ENCODE measurements around the gene PRDM9.
A peak's percentile ranks its signal among the peaks of the same experiment; 100 is the strongest.
"Not testable (repeated sequence)": the region's sequence is repeated elsewhere in the genome, so short reads cannot be mapped to it uniquely, and the experiment has no call there.

The PRDM9 gene

GRCh38 chr5:23494558-23494957 is 12.9 kb upstream of the PRDM9 start:
- Histone ChIP-seq H3K27ac (ENCODE audit: poor library complexity, severe bottlenecking) (no peak overlapping the region), H3K36me3 (ENCODE audit: low read depth) (no peaks in the 10 kb centered on the region), H3K4me1 (ENCODE audit: insufficient read depth, poor library complexity, severe bottlenecking) (no peaks in the 10 kb centered on the region), H3K9me3 (ENCODE audit: severe bottlenecking) (no peaks in the 10 kb centered on the region), H3K27me3 (ENCODE audit: insufficient read depth, poor library complexity, severe bottlenecking) (no peaks in the 10 kb centered on the region), H3K4me3 (ENCODE audit: severe bottlenecking) (no peak overlapping the region)
- no peak for TF ChIP-seq CTCF (IDR thresholded peaks at IDR 0.05; ENCODE audit: poor library complexity, severe bottlenecking)
- no peak for ATAC-seq (ENCODE audit: low read depth)
- DNase-seq (ENCODE audit: low spot score): no peak

- Histone ChIP-seq H3K4me1 (ENCODE audit: insufficient read depth, poor library complexity, severe bottlenecking) (no peaks in the 10 kb centered on the region), H3K27me3 (ENCODE audit: insufficient read depth, poor library complexity, severe bottlenecking) (no peaks in the 10 kb centered on the region), H3K4me3 (ENCODE audit: severe bottlenecking) (no peak overlapping the region), H3K36me3 (ENCODE audit: low read depth) (no peaks in the 10 kb centered on the region), H3K9me3 (ENCODE audit: severe bottlenecking) (no peaks in the 10 kb centered on the region), H3K27ac (ENCODE audit: poor library complexity, severe bottlenecking) (no peak overlapping the region)
- no peak for ATAC-seq (ENCODE audit: low read depth)
- no peak for TF ChIP-seq CTCF (IDR thresholded peaks at IDR 0.05; ENCODE audit: poor library complexity, severe bottlenecking)
- no peak for DNase-seq (ENCODE audit: low spot score)
Observed at GRCh38 chr5:23496576-23496975, 10.8 kb upstream of the PRDM9 start.

- peak; percentile 54 for TF ChIP-seq CTCF (IDR thresholded peaks at IDR 0.05; ENCODE audit: poor library complexity, severe bottlenecking)
- Histone ChIP-seq H3K27ac (ENCODE audit: poor library complexity, severe bottlenecking) (no peak overlapping the region), H3K4me3 (ENCODE audit: severe bottlenecking) (no peak overlapping the region), H3K4me1 (ENCODE audit: insufficient read depth, poor library complexity, severe bottlenecking) (no peaks in the 10 kb centered on the region), H3K9me3 (ENCODE audit: severe bottlenecking) (no peaks in the 10 kb centered on the region), H3K36me3 (ENCODE audit: low read depth) (no peaks in the 10 kb centered on the region), H3K27me3 (ENCODE audit: insufficient read depth, poor library complexity, severe bottlenecking) (no peaks in the 10 kb centered on the region)
- DNase-seq (ENCODE audit: low spot score) (no peak), ATAC-seq (ENCODE audit: low read depth) (peak; percentile 66; the same call in 2 of the 3 replicates)
Observed at GRCh38 chr5:23506329-23507236, 826 bp upstream of the PRDM9 start.

- not testable (repeated sequence) for ATAC-seq (ENCODE audit: low read depth); DNase-seq (ENCODE audit: low spot score); H3K36me3 ChIP-seq (ENCODE audit: low read depth); H3K27me3 ChIP-seq (ENCODE audit: insufficient read depth, poor library complexity, severe bottlenecking); H3K4me1 ChIP-seq (ENCODE audit: insufficient read depth, poor library complexity, severe bottlenecking); H3K4me3 ChIP-seq (ENCODE audit: severe bottlenecking); H3K27ac ChIP-seq (ENCODE audit: poor library complexity, severe bottlenecking); H3K9me3 ChIP-seq (ENCODE audit: severe bottlenecking)
Observed at GRCh38 chr5:23510434-23510833, 3.0 kb downstream of the PRDM9 start.

GRCh38 chr5:23522553-23522952 is 15.1 kb downstream of the PRDM9 start:
- Histone ChIP-seq H3K4me3 (ENCODE audit: severe bottlenecking) (no peak overlapping the region), H3K27ac (ENCODE audit: poor library complexity, severe bottlenecking) (no peak overlapping the region), H3K9me3 (ENCODE audit: severe bottlenecking) (no peaks in the 10 kb centered on the region), H3K36me3 (ENCODE audit: low read depth) (no peaks in the 10 kb centered on the region), H3K4me1 (ENCODE audit: insufficient read depth, poor library complexity, severe bottlenecking) (no peaks in the 10 kb centered on the region), H3K27me3 (ENCODE audit: insufficient read depth, poor library complexity, severe bottlenecking) (no peaks in the 10 kb centered on the region)
- DNase-seq (ENCODE audit: low spot score) (no peak), ATAC-seq (ENCODE audit: low read depth) (no peak)
- no peak for TF ChIP-seq CTCF (IDR thresholded peaks at IDR 0.05; ENCODE audit: poor library complexity, severe bottlenecking)

All from RWPE2 (cell line).